GM19467 (cell line): ENCODE measurements around the gene MANSC4.
A peak's percentile ranks its signal among the peaks of the same experiment; 100 is the strongest.

Experiments
- ATAC-seq: cut with Tn5 transposase; IDR thresholded peaks from one replicate; pipeline ENCODE4 v1.9.1; 2021; ENCODE audit warnings: mild to moderate bottlenecking, moderate library complexity; ENCODE audit not compliant: unreplicated experiment

MANSC4 gene

GRCh38 chr12:27779920-27780611, at the start of gene MANSC4, which contains the start of gene KLHL42:
Gene MANSC4, minus strand, starts transcription at chr12:27780236. Its CDS starts 8,960 bp downstream, at chr12:27771276.
Gene KLHL42, plus strand, starts transcription at chr12:27780233. Its CDS starts 98 bp downstream, at chr12:27780331.
- ATAC-seq: peak; percentile 75

- ATAC-seq: no peak
These were observed 48.2 kb upstream of the MANSC4 start for GRCh38 chr12:27828196-27828595.

- no peak for ATAC-seq
These were observed 46.0 kb upstream of the MANSC4 start for GRCh38 chr12:27826076-27826475.

- ATAC-seq: peak; percentile 59
These were observed 44.2 kb upstream of the MANSC4 start for GRCh38 chr12:27824126-27824842.

- ATAC-seq: no peak
These were observed 43.0 kb upstream of the MANSC4 start for GRCh38 chr12:27823038-27823437.

- peak; percentile 64 for ATAC-seq
These were observed 42.2 kb upstream of the MANSC4 start for GRCh38 chr12:27822076-27822712.

GRCh38 chr12:27821259-27821973, 41.4 kb upstream of the MANSC4 start:
- ATAC-seq: no peak

- ATAC-seq: no peak
These were observed 40.5 kb upstream of the MANSC4 start for GRCh38 chr12:27820564-27820963.

GRCh38 chr12:27818401-27818918, 38.4 kb upstream of the MANSC4 start:
- ATAC-seq: no peak

GRCh38 chr12:27817766-27818165, 37.7 kb upstream of the MANSC4 start:
- no peak for ATAC-seq

- ATAC-seq: no peak
These were observed 35.0 kb upstream of the MANSC4 start for GRCh38 chr12:27814851-27815591.

- ATAC-seq: no peak
These were observed 34.4 kb upstream of the MANSC4 start for GRCh38 chr12:27814411-27814810.

- ATAC-seq: no peak
These were observed 32.5 kb upstream of the MANSC4 start for GRCh38 chr12:27812502-27812901.

GRCh38 chr12:27810756-27811155, 30.7 kb upstream of the MANSC4 start:
- ATAC-seq: no peak

- no peak for ATAC-seq
These were observed 28.8 kb upstream of the MANSC4 start for GRCh38 chr12:27808841-27809240.

GRCh38 chr12:27807063-27807703, 27.1 kb upstream of the MANSC4 start:
- ATAC-seq: no peak

- ATAC-seq: no peak
These were observed 26.2 kb upstream of the MANSC4 start for GRCh38 chr12:27806259-27806658.

- ATAC-seq: no peak
These were observed 25.2 kb upstream of the MANSC4 start for GRCh38 chr12:27805238-27805637.

GRCh38 chr12:27802936-27803335, 22.9 kb upstream of the MANSC4 start:
- ATAC-seq: no peak

- no peak for ATAC-seq
These were observed 22.5 kb upstream of the MANSC4 start for GRCh38 chr12:27802511-27802910.
